GM12878 (cell line): ENCODE data around the gene FUT7. TPM values are rescaled to one million over a fixed set of nuclear protein-coding genes. Genes with fewer than 3 reads are reported as not detected.

Experiments used
- ATAC-seq: fragments of 200-7000 bp; cut with Tn5 transposase; 3 replicates; pipeline ENCODE4 v1.9.1; 2020; ENCODE audit warnings: mild to moderate bottlenecking, moderate library complexity
- BruUV-seq: library from RNA; stranded (reverse); fragments of 400-500 nt; replicated peaks from 2 replicates; lab custom pipeline; 2021; lab: Mats Ljungman, UMichigan
- CTCF ChIA-PET: fragments of 300-600 bp; sonication (Branson Sonifier 250); formaldehyde crosslinking; extraction: SDS; loops from one replicate; lab custom pipeline; 2021; ENCODE audit warnings: inconsistent platforms; lab: Yijun Ruan, JAX
- POLR2A ChIA-PET: fragments of 350-600 bp; formaldehyde crosslinking; extraction: SDS; loops from one replicate; lab custom pipeline; 2021; ENCODE audit warnings: inconsistent platforms; lab: Charles Lee
- RAD21 ChIA-PET: fragments of 300-600 bp; sonication (Branson Sonifier 250); formaldehyde crosslinking; loops from one replicate; lab custom pipeline; 2023; ENCODE audit warnings: antibody characterized with exemption; ENCODE audit not compliant: unreplicated experiment; lab: Charles Lee
- SMC1A ChIA-PET: fragments of 300-600 bp; sonication (Branson Sonifier 250); formaldehyde crosslinking; loops from one replicate; lab custom pipeline; 2023; ENCODE audit not compliant: unreplicated experiment, uncharacterized antibody; lab: Charles Lee
- DNase-seq: peaks from one replicate; pipeline ENCODE4 v3.0.0-alpha.2; 2011; ENCODE audit warnings: low read depth, low spot score
- FAIRE-seq: peaks from 3 replicates; lab custom pipeline; 2011; peaks lifted over from hg19 to GRCh38; lab: Jason Lieb, UNC
- H2AFZ ChIP-seq: 2 replicates; pipeline ENCODE4 v1.6.0; 2011; ENCODE audit warnings: low read depth, low read length, control low read depth; ENCODE audit not compliant: control insufficient read depth
- H3K27ac ChIP-seq: 2 replicates; pipeline ENCODE4 v1.5.1; 2011; ENCODE audit warnings: control low read depth; ENCODE audit not compliant: control insufficient read depth, insufficient read depth
- H3K27me3 ChIP-seq, 2 experiments: replicated peaks in 1 of 2; 2 replicates each; pipeline versions ENCODE4 v1.6.0 to v1.6.1; 2011; ENCODE audit warnings: low read length in 1 of 2; ENCODE audit not compliant: control insufficient read depth in 2 of 2, insufficient read depth in 2 of 2
- H3K36me3 ChIP-seq, 2 experiments: 2 replicates each; pipeline ENCODE4 v1.5.1; 2011; ENCODE audit warnings: low read length in 1 of 2; ENCODE audit not compliant: control insufficient read depth in 2 of 2, insufficient read depth in 2 of 2
- H3K4me1 ChIP-seq: 2 replicates; pipeline ENCODE4 v1.6.1; 2011; ENCODE audit warnings: mild to moderate bottlenecking, low read length, moderate library complexity, mixed read lengths; ENCODE audit not compliant: control insufficient read depth, insufficient read depth
- H3K4me2 ChIP-seq: 2 replicates; pipeline ENCODE4 v1.6.0; 2011; ENCODE audit warnings: control low read depth; ENCODE audit not compliant: control insufficient read depth, insufficient read depth
- H3K4me3 ChIP-seq: fragments of 200-600 bp; sonication (generic); 2 replicates; pipeline ENCODE4 v1.5.1; 2016
- H3K79me2 ChIP-seq: 2 replicates; pipeline ENCODE4 v1.6.0; 2011; ENCODE audit warnings: low read length; ENCODE audit not compliant: control insufficient read depth, insufficient read depth
- H3K9ac ChIP-seq: 2 replicates; pipeline ENCODE4 v1.8.0; 2011; ENCODE audit warnings: low read length, control low read depth, mixed read lengths; ENCODE audit not compliant: control insufficient read depth, insufficient read depth
- H3K9me3 ChIP-seq: replicated peaks from 3 replicates; pipeline ENCODE4 v1.5.1; 2011; ENCODE audit warnings: mild to moderate bottlenecking, low read length; ENCODE audit not compliant: control insufficient read depth, insufficient read depth
- H4K20me1 ChIP-seq: 2 replicates; pipeline ENCODE4 v1.6.0; 2011; ENCODE audit not compliant: control insufficient read depth, insufficient read depth
- MEF2B ChIP-seq: fragments of 450-650 bp; IDR thresholded peaks from 2 replicates; pipeline ENCODE4 v1.6.1; 2018; ENCODE audit warnings: mild to moderate bottlenecking, moderate library complexity; ENCODE audit not compliant: partially characterized antibody, poor library complexity, severe bottlenecking
- PAX5 ChIP-seq: IDR thresholded peaks from 2 replicates; pipeline ENCODE4 v1.6.1; 2011; ENCODE audit warnings: low read depth, low read length, borderline replicate concordance
- WGBS: methylation state at CpG from one replicate; pipeline ENCODE4 v1.1.6; 2016; ENCODE audit warnings: low lambda C conversion rate; ENCODE audit not compliant: insufficient replicate concordance, insufficient coverage; ENCODE audit errors: missing lambda C conversion rate; 5-methylcytosine and 5-hydroxymethylcytosine counted together
- in situ Hi-C: fragments of 300-500 bp; cut with MboI; formaldehyde crosslinking; loops from 9 replicates; pipeline ENCODE4 v1.14.3; 2018; ENCODE audit warnings: mixed read lengths
- intact Hi-C: fragments of 100-400 bp; cut with micrococcal nuclease; formaldehyde crosslinking; loops from one replicate; pipeline ENCODE4 v1.14.2; 2022; ENCODE audit not compliant: unreplicated experiment
- polyA plus RNA-seq, 11 experiments: library from polyadenylated mRNA; depleted of rRNA in 4 of 11; unstranded in 6 of 11; stranded (reverse) in 5 of 11; fragments of >200 nt; fragmentation: Nextera tagmentation in 4 of 11; fragmentation: Illumina TruSeq in 1 of 11; extraction: Ambion mirVana in 4 of 11; extraction: Trizol in 1 of 11; gene quantifications; 1 replicate in 1 of 11; 2 replicates in 10 of 11; pipeline versions ENCODE4 v1.2.1 to v1.2.3, GENCODE V29; 2011 to 2016; ENCODE audit warnings: inconsistent platforms in 2 of 11, missing spikeins in 2 of 11, low read depth in 1 of 11
- total RNA-seq, 4 experiments: library from RNA; depleted of rRNA in 3 of 4; stranded (reverse); fragments of >200 nt in 3 of 4; fragmentation: Illumina TruSeq in 1 of 4; extraction: Trizol in 1 of 4; gene quantifications; 2 replicates each; pipeline versions ENCODE4 v1.2.1 to v1.2.3, GENCODE V29; 2013 to 2021
- TF ChIP-seq, protein P1 (sequence below): fragments of 450-650 bp; IDR thresholded peaks from 2 replicates; pipeline ENCODE4 v1.6.1; 2016; ENCODE audit warnings: mild to moderate bottlenecking

The FUT7 gene
- total and polyA plus RNA-seq, 10 of the 15 experiments (the other 5 are each of a cell fraction or from before 2014, with no cell fraction given), result 0.04 to 0.62 (median 0.20) TPM; not detected in 2

DNA sequence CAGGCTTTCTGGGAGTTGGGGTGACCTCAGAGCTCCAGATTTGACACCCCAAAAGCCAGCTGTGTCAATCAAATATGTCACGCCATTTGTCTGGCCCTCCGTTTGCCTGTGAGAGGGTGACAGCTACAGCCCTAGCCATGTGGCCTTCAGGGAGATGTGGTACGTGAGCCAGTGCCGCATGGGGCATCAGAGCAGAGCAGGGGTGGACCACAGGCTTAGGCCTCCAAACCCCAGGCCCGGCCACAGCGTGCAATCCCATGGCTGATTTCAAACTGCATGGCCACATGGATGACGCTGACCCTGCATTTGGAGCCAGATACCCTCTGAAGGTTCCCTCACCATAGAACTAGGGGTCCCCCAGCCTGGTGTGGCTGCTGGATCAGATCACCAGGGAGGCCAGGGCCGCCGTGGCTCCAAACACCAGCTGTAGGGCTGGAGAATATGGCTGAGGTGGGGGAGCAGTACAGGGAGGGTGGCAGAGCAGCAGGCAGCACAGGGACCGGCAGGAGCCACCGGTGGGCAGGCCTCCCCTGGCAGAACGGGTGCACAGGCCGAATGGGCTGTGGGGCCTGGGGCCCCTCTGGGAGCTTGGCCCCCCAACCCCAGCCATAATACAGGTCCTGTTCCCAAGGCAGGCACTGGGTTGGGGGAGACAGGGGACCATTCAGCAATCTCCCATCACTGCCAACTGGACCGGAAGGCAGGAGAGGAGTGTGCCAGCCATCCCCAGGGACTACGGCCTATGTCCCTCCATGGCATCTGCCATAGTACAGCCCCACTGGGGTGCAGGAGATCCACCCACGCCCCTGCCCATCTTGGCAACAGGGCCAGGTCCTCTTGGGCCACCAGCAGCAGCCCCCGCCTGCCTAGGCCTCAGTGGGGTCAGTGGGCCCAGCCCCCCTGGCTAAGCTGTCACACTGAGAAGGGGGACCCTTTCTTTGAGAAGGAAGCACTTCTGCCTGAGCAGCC, 36.9 kb upstream of the FUT7 start:
- TF ChIP-seq MEF2B (no peak), PAX5 (no peak)
- TF ChIP-seq, protein P1, sequence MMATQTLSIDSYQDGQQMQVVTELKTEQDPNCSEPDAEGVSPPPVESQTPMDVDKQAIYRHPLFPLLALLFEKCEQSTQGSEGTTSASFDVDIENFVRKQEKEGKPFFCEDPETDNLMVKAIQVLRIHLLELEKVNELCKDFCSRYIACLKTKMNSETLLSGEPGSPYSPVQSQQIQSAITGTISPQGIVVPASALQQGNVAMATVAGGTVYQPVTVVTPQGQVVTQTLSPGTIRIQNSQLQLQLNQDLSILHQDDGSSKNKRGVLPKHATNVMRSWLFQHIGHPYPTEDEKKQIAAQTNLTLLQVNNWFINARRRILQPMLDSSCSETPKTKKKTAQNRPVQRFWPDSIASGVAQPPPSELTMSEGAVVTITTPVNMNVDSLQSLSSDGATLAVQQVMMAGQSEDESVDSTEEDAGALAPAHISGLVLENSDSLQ, result peak; percentile 85
- 48% methylated on average over 17 of the region's 17 CpGs for WGBS
- peak overlapping the region; percentile 56 for H3K9ac ChIP-seq
- FAIRE-seq (no peak), ATAC-seq (no peak), DNase-seq (no peak)
- no peaks in the 10 kb centered on the region; a peak in 2 of 4 replicates for H3K36me3 ChIP-seq
- no peaks in the 10 kb centered on the region for H4K20me1 ChIP-seq
- POLR2A ChIA-PET, result interaction anchor here (0.6 to 3.5 kb wide), 12 partner anchors 8 to 154 kb away, joined by 3 to 22 read pairs (median 4); partner anchors contain the start of genes MAN1B1 and UAP1L1
- no peaks in the 10 kb centered on the region for H3K9me3 ChIP-seq
- peak overlapping the region; percentile 80 for H3K4me3 ChIP-seq
- peak overlapping the region; percentile 90 for H3K4me2 ChIP-seq
- intact Hi-C loops (loop anchor here (5.0 kb wide), 1 partner anchor 48 kb away; no protein-coding TSS in a partner anchor), in situ Hi-C loops (no loop called here)
- H3K27me3 ChIP-seq, result no peaks in the 10 kb centered on the region
- CTCF ChIA-PET, result interaction anchor here (0.8 to 7.9 kb wide), 33 partner anchors 8 to 282 kb away, joined by 3 to 81 read pairs (median 7); partner anchors contain the start of genes CYSRT1, FBXW5, FUT7 and MAN1B1
- RAD21 ChIA-PET, result interaction anchor here (0.6 to 5.0 kb wide), 19 partner anchors 8 to 168 kb away, joined by 3 to 25 read pairs (median 9); partner anchors contain the start of genes CYSRT1, MAN1B1, NPDC1 and RNF224
- H3K4me1 ChIP-seq, result peaks cover 25% of the 10 kb centered on the region
- peaks cover 7% of the 10 kb centered on the region for H3K79me2 ChIP-seq
- no peak overlapping the region for H3K27ac ChIP-seq
- no TSS peak for BruUV-seq
- H2AFZ ChIP-seq, result no peak overlapping the region
- SMC1A ChIA-PET, result interaction anchor here (0.8 to 7.2 kb wide), 11 partner anchors 8 to 169 kb away, joined by 3 to 30 read pairs (median 8); partner anchors contain the start of genes MAN1B1 and NPDC1
